Neuronal stem cell (in vitro differentiated cells): ENCODE measurements around the gene CHN1.

ENCODE experiments used
- DNase-seq: peaks from one replicate; pipeline ENCODE4 v3.0.0-alpha.2; 2013; ENCODE audit warnings: low spot score
- H2AFZ ChIP-seq: one replicate; pipeline ENCODE4 v1.6.1; 2013; ENCODE audit warnings: mild to moderate bottlenecking, low read length, inconsistent platforms
- H2AK5ac ChIP-seq: 2 replicates; pipeline ENCODE4 v1.6.1; 2013; ENCODE audit warnings: low read depth, mild to moderate bottlenecking, inconsistent platforms, low read length, moderate library complexity, mixed read lengths
- H2BK120ac ChIP-seq: 2 replicates; pipeline ENCODE4 v1.6.1; 2013; ENCODE audit warnings: low read depth, mild to moderate bottlenecking, inconsistent platforms, low read length, moderate library complexity, mixed read lengths
- H2BK12ac ChIP-seq: one replicate; pipeline ENCODE4 v1.6.1; 2013; ENCODE audit warnings: low read length, inconsistent platforms
- H2BK15ac ChIP-seq: 2 replicates; pipeline ENCODE4 v1.6.1; 2013; ENCODE audit warnings: mild to moderate bottlenecking, low read length, inconsistent platforms, mixed read lengths
- H2BK5ac ChIP-seq: one replicate; pipeline ENCODE4 v1.6.1; 2013; ENCODE audit warnings: inconsistent platforms, mild to moderate bottlenecking, low read length, moderate library complexity
- H3K14ac ChIP-seq: one replicate; pipeline ENCODE4 v1.6.1; 2013; ENCODE audit warnings: low read length, inconsistent platforms
- H3K18ac ChIP-seq: 2 replicates; pipeline ENCODE4 v1.6.1; 2013; ENCODE audit warnings: low read length, inconsistent platforms
- H3K23ac ChIP-seq: 2 replicates; pipeline ENCODE4 v1.6.1; 2013; ENCODE audit warnings: low read depth, mild to moderate bottlenecking, mixed read lengths, low read length, inconsistent platforms; ENCODE audit not compliant: poor library complexity
- H3K27ac ChIP-seq: replicated peaks from 3 replicates; pipeline ENCODE4 v1.5.1; 2013; ENCODE audit warnings: low read length, inconsistent platforms
- H3K27me3 ChIP-seq, 3 experiments: 2 replicates each; pipeline ENCODE4 v1.6.1; 2013; ENCODE audit warnings: low read length in 3 of 3, mild to moderate bottlenecking in 2 of 3, inconsistent platforms in 1 of 3, low read depth in 1 of 3, mixed read lengths in 1 of 3, moderate library complexity in 1 of 3; ENCODE audit not compliant: control insufficient read depth in 3 of 3, insufficient read depth in 3 of 3
- H3K36me3 ChIP-seq, 2 donors: replicated peaks in 1 of 2; 2 replicates each; pipeline ENCODE4 v1.6.1; 2013; ENCODE audit warnings: low read length in 2 of 2; ENCODE audit not compliant: control insufficient read depth in 2 of 2, insufficient read depth in 2 of 2
- H3K4ac ChIP-seq: 2 replicates; pipeline ENCODE4 v1.6.1; 2013; ENCODE audit warnings: inconsistent platforms, mild to moderate bottlenecking, low read length, moderate library complexity
- H3K4me1 ChIP-seq, 2 donors: 1 replicate in 1 of 2; 2 replicates in 1 of 2; pipeline ENCODE4 v1.6.1; 2013; ENCODE audit warnings: low read length in 2 of 2, low read depth in 1 of 2; ENCODE audit not compliant: control insufficient read depth in 2 of 2, insufficient read depth in 1 of 2
- H3K4me2 ChIP-seq: one replicate; pipeline ENCODE4 v1.6.1; 2013; ENCODE audit warnings: mild to moderate bottlenecking, low read length, inconsistent platforms; ENCODE audit not compliant: insufficient read depth, poor library complexity, severe bottlenecking
- H3K4me3 ChIP-seq, 2 donors: 2 replicates each; pipeline ENCODE4 v1.5.1; 2013; ENCODE audit warnings: low read length in 2 of 2, mild to moderate bottlenecking in 2 of 2, inconsistent platforms in 1 of 2, moderate library complexity in 1 of 2
- H3K79me1 ChIP-seq: one replicate; pipeline ENCODE4 v1.6.1; 2013; ENCODE audit warnings: low read depth, mild to moderate bottlenecking, inconsistent platforms, low read length, moderate library complexity
- H3K9ac ChIP-seq: one replicate; pipeline ENCODE4 v1.6.1; 2013; ENCODE audit warnings: mild to moderate bottlenecking, low read depth, low read length, inconsistent platforms; ENCODE audit not compliant: poor library complexity
- H3K9me3 ChIP-seq, 2 donors: replicated peaks in 1 of 2; 2 replicates each; pipeline versions ENCODE3 to v1.6.1; 2013; ENCODE audit warnings: low read length in 2 of 2, mild to moderate bottlenecking in 2 of 2, inconsistent platforms in 1 of 2, low read depth in 1 of 2, mixed read lengths in 1 of 2, moderate library complexity in 1 of 2; ENCODE audit not compliant: control insufficient read depth in 2 of 2, insufficient read depth in 1 of 2
- H4K8ac ChIP-seq: one replicate; pipeline ENCODE4 v1.6.1; 2013; ENCODE audit warnings: low read depth, mild to moderate bottlenecking, inconsistent platforms, low read length, moderate library complexity
- H4K91ac ChIP-seq: one replicate; pipeline ENCODE4 v1.6.1; 2013; ENCODE audit warnings: low read length, low read depth, mild to moderate bottlenecking, inconsistent platforms; ENCODE audit not compliant: poor library complexity
- WGBS, 2 donors: extraction: QIAGEN DNeasy Blood & Tissue Kit; methylation state at CpG; one replicate each; pipeline ENCODE4 v1.1.7; 2013; ENCODE audit warnings: missing lambda C conversion rate in 2 of 2, mixed read lengths in 1 of 2; ENCODE audit not compliant: insufficient read length in 2 of 2, insufficient replicate concordance in 1 of 2; ENCODE audit errors: extremely low coverage in 2 of 2; 5-methylcytosine and 5-hydroxymethylcytosine counted together

CHN1 gene

GRCh38 chr2:175026385-175026784, 21.2 kb upstream of the CHN1 start:
- Histone ChIP-seq H3K9me3 (peaks cover 1 to 2% of the 10 kb centered on the region in 2 donors), H3K36me3 (no peaks in the 10 kb centered on the region), H3K4me3 (no peak overlapping the region), H3K4me1 (peaks cover 0 to 3% of the 10 kb centered on the region in 2 donors), H4K91ac (no peak overlapping the region), H3K23ac (no peak overlapping the region), H2BK12ac (no peak overlapping the region), H2BK15ac (no peak overlapping the region), H2BK120ac (no peak overlapping the region), H3K79me1 (no peaks in the 10 kb centered on the region), H2AFZ (no peak overlapping the region), H3K4me2 (no peak overlapping the region), H3K27me3 (no peaks in the 10 kb centered on the region), H3K9ac (no peak overlapping the region), H3K18ac (no peak overlapping the region), H3K14ac (no peak overlapping the region), H2AK5ac (no peak overlapping the region), H3K27ac (no peak overlapping the region), H4K8ac (no peak overlapping the region), H3K4ac (no peak overlapping the region), H2BK5ac (no peak overlapping the region)
- no CpG with 5 or more reads among the region's 2 CpGs for WGBS, 2 donors
- no peak for DNase-seq

GRCh38 chr2:175025946-175026345, 20.8 kb upstream of the CHN1 start:
- H2AFZ ChIP-seq, result no peak overlapping the region
- no peak overlapping the region for H2AK5ac ChIP-seq
- no peak overlapping the region for H3K4me3 ChIP-seq
- no peaks in the 10 kb centered on the region for H3K79me1 ChIP-seq
- no peak overlapping the region for H3K18ac ChIP-seq
- WGBS, 2 donors, result no CpG with 5 or more reads among the region's 1 CpG
- H2BK15ac ChIP-seq, result no peak overlapping the region
- H3K23ac ChIP-seq, result no peak overlapping the region
- no peak overlapping the region for H2BK120ac ChIP-seq
- H3K4ac ChIP-seq, result no peak overlapping the region
- H3K9me3 ChIP-seq, result peaks cover 1 to 2% of the 10 kb centered on the region in 2 donors
- H3K4me2 ChIP-seq, result no peak overlapping the region
- no peak overlapping the region for H3K9ac ChIP-seq
- no peak overlapping the region for H3K14ac ChIP-seq
- no peaks in the 10 kb centered on the region for H3K36me3 ChIP-seq
- H3K27ac ChIP-seq, result no peak overlapping the region
- no peak overlapping the region for H4K91ac ChIP-seq
- H2BK5ac ChIP-seq, result no peak overlapping the region
- H2BK12ac ChIP-seq, result no peak overlapping the region
- DNase-seq, result no peak
- H3K27me3 ChIP-seq, result peaks cover 0 to under 1% (median 0%) of the 10 kb centered on the region in 3 experiments
- peaks cover 0 to 3% of the 10 kb centered on the region in 2 donors for H3K4me1 ChIP-seq
- H4K8ac ChIP-seq, result no peak overlapping the region

GRCh38 chr2:175025233-175025632, 20.1 kb upstream of the CHN1 start:
- no peak overlapping the region for H3K23ac ChIP-seq
- no peak overlapping the region for H3K4me3 ChIP-seq
- H3K18ac ChIP-seq, result no peak overlapping the region
- H2BK120ac ChIP-seq, result no peak overlapping the region
- no peak overlapping the region for H2AFZ ChIP-seq
- H3K4ac ChIP-seq, result no peak overlapping the region
- H3K4me1 ChIP-seq, result peaks cover 0 to 3% of the 10 kb centered on the region in 2 donors
- H2AK5ac ChIP-seq, result no peak overlapping the region
- H2BK15ac ChIP-seq, result no peak overlapping the region
- H3K36me3 ChIP-seq, result no peaks in the 10 kb centered on the region
- no peak overlapping the region for H4K8ac ChIP-seq
- H3K14ac ChIP-seq, result no peak overlapping the region
- H4K91ac ChIP-seq, result no peak overlapping the region
- no peak overlapping the region for H2BK5ac ChIP-seq
- DNase-seq, result no peak
- no peak overlapping the region for H3K27ac ChIP-seq
- H3K27me3 ChIP-seq, result peaks cover 0 to 1% (median 0%) of the 10 kb centered on the region in 3 experiments
- H2BK12ac ChIP-seq, result no peak overlapping the region
- peaks cover 1 to 2% of the 10 kb centered on the region in 2 donors for H3K9me3 ChIP-seq
- no peaks in the 10 kb centered on the region for H3K79me1 ChIP-seq
- WGBS, 2 donors, result no CpG with 5 or more reads among the region's 3 CpGs
- no peak overlapping the region for H3K4me2 ChIP-seq
- no peak overlapping the region for H3K9ac ChIP-seq

GRCh38 chr2:175022923-175023322, 17.7 kb upstream of the CHN1 start:
- Histone ChIP-seq H3K23ac (no peak overlapping the region), H3K14ac (no peak overlapping the region), H3K4ac (no peak overlapping the region), H3K18ac (no peak overlapping the region), H3K79me1 (no peaks in the 10 kb centered on the region), H4K8ac (no peak overlapping the region), H3K9ac (no peak overlapping the region), H3K4me1 (no peaks in the 10 kb centered on the region), H2AK5ac (no peak overlapping the region), H2BK15ac (no peak overlapping the region), H3K27me3 (peaks cover 0 to 1% (median 0%) of the 10 kb centered on the region in 3 experiments), H3K4me2 (no peak overlapping the region), H2BK12ac (no peak overlapping the region), H3K27ac (no peak overlapping the region), H2AFZ (no peak overlapping the region), H3K36me3 (no peaks in the 10 kb centered on the region), H3K4me3 (no peak overlapping the region), H2BK5ac (no peak overlapping the region), H3K9me3 (peaks cover 2 to 3% of the 10 kb centered on the region in 2 donors), H4K91ac (no peak overlapping the region), H2BK120ac (no peak overlapping the region)
- WGBS, 2 donors, result no CpG with 5 or more reads among the region's 3 CpGs
- no peak for DNase-seq
